Stimulated activated CD4-positive, alpha-beta T cell treated with anti-CD3 and anti-CD28 coated beads, Interleukin-12 subunit alpha, Interleukin-12 subunit beta, amount 100 ng/mL, for 48 hours (primary cell): ENCODE results near the gene PSME1.

Source experiments
- DNase-seq, 3 donors: peaks; one replicate each; pipeline ENCODE4 v3.0.0-alpha.2; 2020; ENCODE audit warnings: low read depth in 2 of 3, low spot score in 1 of 3

PSME1 gene

GRCh38 chr14:24145690-24146452, 9.9 kb downstream of the PSME1 start:
- no peak for DNase-seq

GRCh38 chr14:24146453-24146977, 10.5 kb downstream of the PSME1 start, which contains the start of gene PSME2:
Gene PSME2, minus strand, starts transcription at chr14:24146610. Its CDS starts 29 bp downstream, at chr14:24146581.
- DNase-seq: peak; percentile 85 to 92 (median 92)

- peak; percentile 96 to 98 (median 96) for DNase-seq
Measured at GRCh38 chr14:24146978-24147760, 11.2 kb downstream of the PSME1 start, which contains the start of gene RNF31. Gene RNF31, plus strand, starts transcription at chr14:24147498. Its CDS starts 201 bp downstream, at chr14:24147699.

- DNase-seq: no peak
Measured at GRCh38 chr14:24147761-24148428, 11.9 kb downstream of the PSME1 start.

- DNase-seq: no peak
Measured at GRCh38 chr14:24149302-24149969, 13.4 kb downstream of the PSME1 start.

GRCh38 chr14:24150061-24150460, 14.1 kb downstream of the PSME1 start:
- no peak for DNase-seq

GRCh38 chr14:24150567-24150966, 14.6 kb downstream of the PSME1 start:
- DNase-seq: no peak

GRCh38 chr14:24150993-24151392, 15.0 kb downstream of the PSME1 start:
- DNase-seq: no peak

- no peak for DNase-seq
Measured at GRCh38 chr14:24151404-24152080, 15.5 kb downstream of the PSME1 start.

GRCh38 chr14:24155100-24155499, 19.1 kb downstream of the PSME1 start:
- no peak for DNase-seq

- no peak for DNase-seq
Measured at GRCh38 chr14:24156840-24157239, 20.8 kb downstream of the PSME1 start.

GRCh38 chr14:24157331-24157730, 21.3 kb downstream of the PSME1 start:
- DNase-seq: no peak

GRCh38 chr14:24159777-24160498, 23.9 kb downstream of the PSME1 start:
- no peak for DNase-seq

GRCh38 chr14:24160499-24160849, 24.5 kb downstream of the PSME1 start:
- no peak for DNase-seq

- DNase-seq: peak; percentile 92 to 100 (median 98)
Measured at GRCh38 chr14:24160850-24161804, 25.1 kb downstream of the PSME1 start, which contains the start of gene IRF9. Gene IRF9, plus strand, starts transcription at chr14:24161265. Its CDS starts 880 bp downstream, at chr14:24162145.

GRCh38 chr14:24162093-24162492, 26.1 kb downstream of the PSME1 start:
- peak in 1 of 3 donors; percentile 26 for DNase-seq

- no peak for DNase-seq
Measured at GRCh38 chr14:24164518-24164991, 28.6 kb downstream of the PSME1 start.

GRCh38 chr14:24165785-24166184, 29.8 kb downstream of the PSME1 start:
- no peak for DNase-seq
